ENCODE data around the gene GRM8. TPM values are rescaled to one million over a fixed set of nuclear protein-coding genes. Genes with fewer than 3 reads are reported as not detected.

Gene GRM8
- total and polyA plus RNA-seq, 7 donors = 0.08 TPM; not detected in 6

DNA sequence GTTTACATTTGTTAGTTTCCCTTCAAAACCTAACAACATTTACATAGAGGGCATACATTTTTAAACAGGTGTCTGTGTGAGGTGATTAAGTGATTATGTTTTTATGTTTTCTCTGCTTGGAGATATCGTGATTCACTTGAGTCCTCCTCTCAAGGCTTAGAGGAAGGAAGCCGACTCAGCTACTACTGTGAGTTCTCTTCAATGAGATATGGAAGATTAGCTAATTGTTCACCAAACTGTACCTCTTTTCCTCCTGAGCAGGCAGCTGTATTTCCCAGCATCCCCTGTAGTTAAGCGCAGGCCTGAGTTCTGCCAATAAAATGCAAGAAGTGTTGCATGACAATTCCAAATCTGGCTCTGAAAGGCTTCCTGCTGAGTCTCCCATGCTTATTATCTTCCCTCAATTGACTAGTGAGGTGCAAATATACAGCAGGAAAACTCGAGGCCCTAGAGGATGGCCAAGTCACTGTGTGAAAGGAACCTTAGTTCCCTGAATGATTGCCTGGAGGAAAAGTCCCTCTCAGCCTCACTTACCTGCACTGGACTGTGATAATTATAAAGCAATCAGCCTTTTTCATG is 528.7 kb downstream of the GRM8 start:
- Histone ChIP-seq H3K4me3 (no peak overlapping the region), H3K27ac (no peak overlapping the region), H3K4me1 (no peaks in the 10 kb centered on the region), H3K27me3 (ENCODE audit: insufficient read depth in 3 of 3, low read length in 2 of 3) (no peaks in the 10 kb centered on the region), H3K36me3 (ENCODE audit: insufficient read depth in 1 of 2, low read depth in 1 of 2) (no peaks in the 10 kb centered on the region), H3K9me3 (no peaks in the 10 kb centered on the region)
- ATAC-seq = no peak
- intact Hi-C loops (cut with DNase I) = no loop called here
- DNase-seq = no peak
- TF ChIP-seq, protein P1, sequence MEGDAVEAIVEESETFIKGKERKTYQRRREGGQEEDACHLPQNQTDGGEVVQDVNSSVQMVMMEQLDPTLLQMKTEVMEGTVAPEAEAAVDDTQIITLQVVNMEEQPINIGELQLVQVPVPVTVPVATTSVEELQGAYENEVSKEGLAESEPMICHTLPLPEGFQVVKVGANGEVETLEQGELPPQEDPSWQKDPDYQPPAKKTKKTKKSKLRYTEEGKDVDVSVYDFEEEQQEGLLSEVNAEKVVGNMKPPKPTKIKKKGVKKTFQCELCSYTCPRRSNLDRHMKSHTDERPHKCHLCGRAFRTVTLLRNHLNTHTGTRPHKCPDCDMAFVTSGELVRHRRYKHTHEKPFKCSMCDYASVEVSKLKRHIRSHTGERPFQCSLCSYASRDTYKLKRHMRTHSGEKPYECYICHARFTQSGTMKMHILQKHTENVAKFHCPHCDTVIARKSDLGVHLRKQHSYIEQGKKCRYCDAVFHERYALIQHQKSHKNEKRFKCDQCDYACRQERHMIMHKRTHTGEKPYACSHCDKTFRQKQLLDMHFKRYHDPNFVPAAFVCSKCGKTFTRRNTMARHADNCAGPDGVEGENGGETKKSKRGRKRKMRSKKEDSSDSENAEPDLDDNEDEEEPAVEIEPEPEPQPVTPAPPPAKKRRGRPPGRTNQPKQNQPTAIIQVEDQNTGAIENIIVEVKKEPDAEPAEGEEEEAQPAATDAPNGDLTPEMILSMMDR (IDR thresholded peaks at IDR 0.05) = no peak
- 47 to 52% (median 47%) methylated on average over 4 of the region's 4 CpGs for WGBS, 3 donors

DNA sequence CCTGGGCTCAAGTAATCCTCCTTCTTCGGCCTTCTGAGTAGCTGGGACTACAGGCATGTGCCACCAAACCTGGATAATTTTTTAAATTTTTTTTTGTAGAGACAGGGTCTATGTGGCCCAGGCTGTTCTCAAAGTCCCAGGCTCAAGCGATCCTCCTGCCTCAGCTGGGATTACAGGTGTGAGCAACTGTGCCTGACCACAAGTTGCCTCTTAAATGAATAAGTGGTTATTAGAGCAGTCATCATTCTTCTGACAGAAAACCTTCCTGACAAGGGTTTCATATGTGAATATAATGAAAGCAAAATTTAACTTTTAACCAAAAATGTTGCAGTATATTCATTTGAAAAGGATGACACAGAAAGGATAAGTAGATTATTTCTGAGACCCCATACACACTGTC is 532.5 kb downstream of the GRM8 start:
- DNase-seq = no peak
- Histone ChIP-seq H3K9me3 (no peaks in the 10 kb centered on the region), H3K4me1 (no peaks in the 10 kb centered on the region), H3K4me3 (no peak overlapping the region), H3K27ac (no peak overlapping the region), H3K27me3 (ENCODE audit: insufficient read depth in 3 of 3, low read length in 2 of 3) (no peaks in the 10 kb centered on the region), H3K36me3 (ENCODE audit: insufficient read depth in 1 of 2, low read depth in 1 of 2) (no peaks in the 10 kb centered on the region)
- 80 to 91% (median 88%) methylated on average over 2 of the region's 2 CpGs for WGBS, 3 donors
- TF ChIP-seq, protein P1 (IDR thresholded peaks at IDR 0.05) = no peak
- intact Hi-C loops (cut with DNase I) = no loop called here
- ATAC-seq = no peak

DNA sequence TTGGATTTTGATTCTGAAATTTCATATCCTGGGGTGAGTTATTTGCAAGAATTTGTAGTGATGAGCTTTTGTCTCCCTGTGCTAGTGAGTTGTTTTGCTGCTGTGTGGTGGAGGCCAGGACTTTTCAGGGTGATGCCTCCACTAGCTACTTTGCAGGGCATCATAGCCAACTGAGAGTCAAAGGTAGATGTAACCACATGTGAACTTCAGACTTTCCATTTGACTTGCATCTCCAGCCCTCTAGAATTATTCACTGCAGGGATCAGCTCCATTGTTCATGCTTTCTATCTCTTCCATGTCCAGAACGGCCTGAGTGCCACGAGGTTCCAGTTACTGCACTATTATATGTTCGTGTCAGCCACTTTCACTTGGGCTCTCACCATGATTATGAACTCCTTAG is 534.3 kb downstream of the GRM8 start:
- Histone ChIP-seq H3K4me3 (no peak overlapping the region), H3K4me1 (no peaks in the 10 kb centered on the region), H3K36me3 (ENCODE audit: insufficient read depth in 1 of 2, low read depth in 1 of 2) (no peaks in the 10 kb centered on the region), H3K27ac (no peak overlapping the region), H3K9me3 (no peaks in the 10 kb centered on the region), H3K27me3 (ENCODE audit: insufficient read depth in 3 of 3, low read length in 2 of 3) (no peaks in the 10 kb centered on the region)
- intact Hi-C loops (cut with DNase I) = no loop called here
- TF ChIP-seq, protein P1 (IDR thresholded peaks at IDR 0.05) = no peak
- ATAC-seq (no peak), DNase-seq (no peak)
- WGBS, 3 donors = 67 to 78% (median 75%) methylated on average over 3 of the region's 3 CpGs

DNA sequence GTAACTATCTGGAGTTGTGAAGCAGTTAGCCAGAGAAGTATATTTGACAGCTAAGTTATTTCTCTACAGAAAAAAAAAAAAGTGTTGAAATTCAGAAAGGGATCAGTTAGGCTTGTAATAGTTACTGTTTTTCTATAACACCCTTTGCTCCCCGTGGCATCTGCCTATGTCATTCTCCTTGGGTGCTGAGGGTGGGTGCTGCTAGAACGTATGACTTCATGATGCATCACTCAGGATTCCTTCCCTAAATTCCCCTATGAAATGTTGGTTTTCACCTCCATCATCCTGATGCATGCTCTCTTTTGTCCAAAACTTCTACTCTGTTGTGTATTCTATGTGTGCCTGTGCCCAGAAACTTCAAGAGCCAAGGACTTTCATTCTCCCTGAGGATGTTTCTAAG is 536.4 kb downstream of the GRM8 start:
- intact Hi-C loops (cut with DNase I) = no loop called here
- Histone ChIP-seq H3K27me3 (ENCODE audit: insufficient read depth in 3 of 3, low read length in 2 of 3) (no peaks in the 10 kb centered on the region), H3K4me1 (no peaks in the 10 kb centered on the region), H3K4me3 (no peak overlapping the region), H3K27ac (no peak overlapping the region), H3K9me3 (no peaks in the 10 kb centered on the region), H3K36me3 (ENCODE audit: insufficient read depth in 1 of 2, low read depth in 1 of 2) (no peaks in the 10 kb centered on the region)
- WGBS, 3 donors = 39 to 61% (median 60%) methylated on average over 2 of the region's 2 CpGs
- no peak for DNase-seq
- TF ChIP-seq, protein P1 (IDR thresholded peaks at IDR 0.05) = no peak
- ATAC-seq = no peak

DNA sequence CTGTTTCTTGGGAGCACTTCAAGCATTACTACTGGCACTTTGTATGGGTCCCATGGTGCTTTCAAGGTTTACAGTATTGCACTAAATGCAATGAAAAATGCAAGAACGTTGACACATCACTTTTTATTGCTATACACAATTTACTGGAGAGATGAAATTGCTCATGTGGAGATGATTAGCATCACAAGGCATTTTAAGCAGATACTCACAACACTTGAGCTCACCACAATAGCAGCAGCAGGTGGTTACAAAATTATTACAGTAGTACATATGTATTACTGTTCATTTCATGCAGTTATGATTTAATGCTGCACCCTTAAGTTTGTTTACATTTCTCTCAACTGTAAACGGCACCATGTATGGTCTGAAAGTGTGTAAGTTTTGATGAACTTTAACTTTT is 537.7 kb downstream of the GRM8 start:
- Histone ChIP-seq H3K27me3 (ENCODE audit: insufficient read depth in 3 of 3, low read length in 2 of 3) (no peaks in the 10 kb centered on the region), H3K36me3 (ENCODE audit: insufficient read depth in 1 of 2, low read depth in 1 of 2) (no peaks in the 10 kb centered on the region), H3K9me3 (no peaks in the 10 kb centered on the region), H3K27ac (no peak overlapping the region), H3K4me1 (no peaks in the 10 kb centered on the region), H3K4me3 (no peak overlapping the region)
- intact Hi-C loops (cut with DNase I) = no loop called here
- ATAC-seq (no peak), DNase-seq (no peak)
- WGBS, 3 donors = 56 to 59% (median 58%) methylated on average over 2 of the region's 2 CpGs
- TF ChIP-seq, protein P1 (IDR thresholded peaks at IDR 0.05) = no peak
